ENCODE measurements around the gene MAP2K4. TPM values are rescaled to one million over a fixed set of nuclear protein-coding genes. Genes with fewer than 3 reads are reported as not detected.

The MAP2K4 gene
- total and polyA plus RNA-seq, 2 of the 8 experiments (the other 6 are each of a cell fraction or from before 2014, with no cell fraction given): 14.2 to 37.3 TPM

DNA sequence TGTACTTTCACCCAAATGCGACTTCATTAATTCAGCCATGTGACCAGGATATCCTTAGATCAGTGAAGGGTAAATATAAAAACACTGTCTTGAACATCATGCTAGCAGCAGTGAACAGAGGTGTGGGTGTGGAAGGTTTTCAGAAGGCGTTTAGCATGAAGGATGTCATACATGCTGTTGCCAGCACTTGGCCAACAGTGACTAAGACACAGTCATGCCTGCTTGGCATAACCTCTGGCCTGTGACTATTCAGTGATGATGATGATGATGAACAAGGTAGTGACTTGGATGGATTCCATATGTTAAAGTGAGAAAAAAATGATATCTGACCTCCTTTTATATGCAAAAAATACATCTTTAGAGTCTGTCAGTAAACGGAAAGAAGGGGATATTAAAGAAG is 97.9 kb downstream of the MAP2K4 start (continued):
- TF ChIP-seq RXRA (IDR thresholded peaks at IDR 0.05; ENCODE audit: insufficient read depth, low read depth, low read length): no peak
- no peak for TF ChIP-seq CEBPB (IDR thresholded peaks at IDR 0.05; ENCODE audit: low read depth, low read length)
- TF ChIP-seq TBP (IDR thresholded peaks at IDR 0.05; ENCODE audit: low read depth, low read length): no peak
- TF ChIP-seq RBBP5 (IDR thresholded peaks at IDR 0.05; ENCODE audit: borderline replicate concordance, low read depth, low read length): no peak
- TF ChIP-seq JUN (IDR thresholded peaks at IDR 0.05; ENCODE audit: low read depth, low read length): no peak
